H1 (cell line): ENCODE results near the gene VAMP2. TPM values are rescaled to one million over a fixed set of nuclear protein-coding genes. Genes with fewer than 3 reads are reported as not detected.

Source experiments
- CTCF ChIA-PET: fragments of 300-600 bp; sonication (Branson Sonifier 250); formaldehyde crosslinking; loops from one replicate; lab custom pipeline; 2021; ENCODE audit not compliant: partially characterized antibody; lab: Charles Lee
- POLR2A ChIA-PET: fragments of 300-600 bp; sonication (Branson Sonifier 250); formaldehyde crosslinking; loops from one replicate; lab custom pipeline; 2021; ENCODE audit warnings: inconsistent platforms; ENCODE audit not compliant: partially characterized antibody; lab: Charles Lee
- DNase-seq, 2 experiments: peaks; one replicate each; pipeline versions ENCODE4 v3.0.0 to v3.0.0-alpha.2; 2010 to 2022; ENCODE audit warnings: low spot score in 2 of 2, low read depth in 1 of 2, mixed read lengths in 1 of 2
- FAIRE-seq: peaks from 2 replicates; lab custom pipeline; 2011; peaks lifted over from hg19 to GRCh38; lab: Jason Lieb, UNC
- H2AFZ ChIP-seq: 2 replicates; pipeline ENCODE4 v1.8.1; 2012; ENCODE audit warnings: low read length, inconsistent platforms
- H2AK5ac ChIP-seq: 2 replicates; pipeline ENCODE4 v1.6.1; 2013; ENCODE audit warnings: low read depth, low read length
- H2BK120ac ChIP-seq: replicated peaks from 2 replicates; pipeline ENCODE3; 2013; ENCODE audit warnings: low read depth, low read length, inconsistent platforms
- H2BK12ac ChIP-seq: 2 replicates; pipeline ENCODE4 v1.6.1; 2013; ENCODE audit warnings: low read depth, low read length
- H2BK15ac ChIP-seq: 2 replicates; pipeline ENCODE4 v1.6.1; 2013; ENCODE audit warnings: low read length
- H2BK20ac ChIP-seq: 2 replicates; pipeline ENCODE4 v1.6.1; 2013; ENCODE audit warnings: low read length
- H2BK5ac ChIP-seq: 2 replicates; pipeline ENCODE4 v1.6.1; 2013; ENCODE audit warnings: low read depth, low read length
- H3K14ac ChIP-seq: 2 replicates; pipeline ENCODE4 v1.6.1; 2013; ENCODE audit warnings: inconsistent platforms; ENCODE audit not compliant: insufficient read length
- H3K18ac ChIP-seq: 2 replicates; pipeline ENCODE4 v1.6.1; 2013; ENCODE audit warnings: low read length; ENCODE audit errors: extremely low read depth
- H3K23ac ChIP-seq: 2 replicates; pipeline ENCODE4 v1.6.1; 2013; ENCODE audit warnings: inconsistent platforms; ENCODE audit not compliant: insufficient read length
- H3K23me2 ChIP-seq: 2 replicates; pipeline ENCODE4 v1.6.1; 2013; ENCODE audit warnings: low read depth, low read length
- H3K27ac ChIP-seq: 2 replicates; pipeline ENCODE4 v1.6.1; 2011; ENCODE audit warnings: low read depth, low read length, inconsistent platforms
- H3K27me3 ChIP-seq, 4 experiments: replicated peaks in 1 of 4; 1 replicate in 1 of 4; 2 replicates in 3 of 4; pipeline versions ENCODE4 v1.6.1 to v1.8.1; 2011 to 2013; ENCODE audit warnings: low read length in 3 of 4, mild to moderate bottlenecking in 3 of 4, inconsistent platforms in 2 of 4, mixed read lengths in 2 of 4, moderate library complexity in 1 of 4; ENCODE audit not compliant: control insufficient read depth in 3 of 4, insufficient read depth in 3 of 4; ENCODE audit errors: extremely low read depth in 1 of 4
- H3K36me3 ChIP-seq, 4 experiments: 2 replicates each; pipeline versions ENCODE4 v1.6.1 to v1.8.1; 2011 to 2013; ENCODE audit warnings: mild to moderate bottlenecking in 4 of 4, low read length in 3 of 4, moderate library complexity in 2 of 4, control low read depth in 1 of 4, inconsistent platforms in 1 of 4; ENCODE audit not compliant: insufficient read depth in 4 of 4, control insufficient read depth in 2 of 4
- H3K4ac ChIP-seq: replicated peaks from 2 replicates; pipeline ENCODE3; 2013; ENCODE audit warnings: low read length, low read depth, mixed read lengths, inconsistent platforms; ENCODE audit not compliant: insufficient read length
- H3K4me1 ChIP-seq, 4 experiments: replicated peaks in 1 of 4; 1 replicate in 1 of 4; 2 replicates in 3 of 4; pipeline versions ENCODE4 v1.6.1 to v1.8.1; 2011 to 2013; ENCODE audit warnings: low read length in 3 of 4, inconsistent platforms in 2 of 4, mixed read lengths in 1 of 4; ENCODE audit not compliant: insufficient read depth in 4 of 4, control insufficient read depth in 3 of 4
- H3K4me2 ChIP-seq, 2 experiments: 2 replicates each; pipeline versions ENCODE4 v1.6.1 to v1.8.1; 2011 to 2013; ENCODE audit warnings: low read depth in 2 of 2, low read length in 2 of 2, control low read depth in 1 of 2, inconsistent platforms in 1 of 2, mild to moderate bottlenecking in 1 of 2; ENCODE audit not compliant: insufficient read depth in 1 of 2
- H3K4me3 ChIP-seq, 4 experiments: fragments of 200-600, 300-600 bp in 1 of 4; sonication (generic), shearing (Covaris generic), sonication (Bioruptor Twin) in 1 of 4; 2 replicates each; pipeline versions ENCODE4 v1.5.1 to v1.8.1; 2011 to 2016; ENCODE audit warnings: low read length in 4 of 4, low read depth in 3 of 4, control low read depth in 2 of 4, inconsistent platforms in 2 of 4, mild to moderate bottlenecking in 2 of 4, mixed read lengths in 1 of 4, moderate library complexity in 1 of 4; ENCODE audit not compliant: insufficient read depth in 2 of 4; ENCODE audit errors: extremely low read depth in 1 of 4
- H3K56ac ChIP-seq: replicated peaks from 2 replicates; pipeline ENCODE3; 2013; ENCODE audit warnings: low read depth, mild to moderate bottlenecking, mixed read lengths, low read length, inconsistent platforms; ENCODE audit not compliant: insufficient read length
- H3K79me1 ChIP-seq: 2 replicates; pipeline ENCODE4 v1.6.1; 2013; ENCODE audit warnings: low read depth, low read length, control low read depth
- H3K79me2 ChIP-seq, 2 experiments: 2 replicates each; pipeline versions ENCODE4 v1.6.1 to v1.8.1; 2012 to 2013; ENCODE audit warnings: low read length in 2 of 2, mild to moderate bottlenecking in 2 of 2, inconsistent platforms in 1 of 2; ENCODE audit not compliant: insufficient read depth in 2 of 2, control insufficient read depth in 1 of 2
- H3K9ac ChIP-seq, 4 experiments: replicated peaks in 1 of 4; 1 replicate in 1 of 4; 2 replicates in 3 of 4; pipeline versions ENCODE4 v1.6.1 to v1.8.1; 2011 to 2013; ENCODE audit warnings: low read depth in 3 of 4, low read length in 3 of 4, control low read depth in 2 of 4, mild to moderate bottlenecking in 2 of 4, moderate library complexity in 2 of 4, inconsistent platforms in 1 of 4; ENCODE audit errors: extremely low read depth in 1 of 4
- H3K9me3 ChIP-seq, 2 experiments: 2 replicates each; pipeline versions ENCODE4 v1.6.1 to v1.8.1; 2012 to 2013; ENCODE audit warnings: mild to moderate bottlenecking in 2 of 2, moderate library complexity in 2 of 2, control low read depth in 1 of 2, inconsistent platforms in 1 of 2, low read depth in 1 of 2, low read length in 1 of 2, mixed read lengths in 1 of 2; ENCODE audit not compliant: insufficient read depth in 2 of 2
- H4K20me1 ChIP-seq, 2 experiments: replicated peaks in 1 of 2; 2 replicates each; pipeline versions ENCODE3 to v1.8.1; 2011 to 2013; ENCODE audit warnings: inconsistent platforms in 2 of 2, low read length in 2 of 2, mild to moderate bottlenecking in 1 of 2; ENCODE audit not compliant: insufficient read depth in 2 of 2, control insufficient read depth in 1 of 2
- H4K5ac ChIP-seq: 2 replicates; pipeline ENCODE4 v1.6.1; 2013; ENCODE audit warnings: low read length, low read depth, mixed read lengths, inconsistent platforms; ENCODE audit not compliant: insufficient read length
- H4K8ac ChIP-seq: 2 replicates; pipeline ENCODE4 v1.8.0; 2013; ENCODE audit warnings: mild to moderate bottlenecking, moderate library complexity, low read length, inconsistent platforms; ENCODE audit not compliant: insufficient read depth; ENCODE audit errors: extremely low read depth
- H4K91ac ChIP-seq: replicated peaks from 2 replicates; pipeline ENCODE3; 2013; ENCODE audit warnings: low read length, mixed read lengths, inconsistent platforms; ENCODE audit not compliant: insufficient read length
- ATF3 ChIP-seq: IDR thresholded peaks from 2 replicates; pipeline ENCODE4 v1.6.1; 2011; ENCODE audit warnings: low read depth, mild to moderate bottlenecking, low read length; ENCODE audit not compliant: insufficient read depth
- BACH1 ChIP-seq: IDR thresholded peaks from 2 replicates; pipeline ENCODE4 v1.6.1; 2012; ENCODE audit warnings: low read length, improper control_type of control experiment
- CEBPB ChIP-seq: IDR thresholded peaks from 2 replicates; pipeline ENCODE4 v1.6.1; 2012; ENCODE audit warnings: low read depth, low read length
- CREB1 ChIP-seq: IDR thresholded peaks from 2 replicates; pipeline ENCODE4 v1.6.1; 2012; ENCODE audit warnings: inconsistent platforms
- CTCF ChIP-seq, 3 experiments: IDR thresholded peaks; 1 replicate in 2 of 3; 2 replicates in 1 of 3; pipeline versions ENCODE4 v1.5.1 to v1.6.1; 2011; ENCODE audit warnings: low read length in 3 of 3, mild to moderate bottlenecking in 3 of 3, inconsistent platforms in 2 of 3, low read depth in 1 of 3, moderate library complexity in 1 of 3; ENCODE audit not compliant: insufficient read depth in 1 of 3; ENCODE audit errors: control extremely low read depth in 1 of 3
- POLR2AphosphoS5 ChIP-seq: IDR thresholded peaks from 2 replicates; pipeline ENCODE4 v1.6.1; 2011; ENCODE audit warnings: low read depth, low read length
- WGBS, 2 experiments: shearing (Covaris generic) in 1 of 2; methylation state at CpG; one replicate each; pipeline versions ENCODE4 v1.1.6 to v1.1.7; 2013 to 2015; ENCODE audit warnings: low lambda C conversion rate in 2 of 2, mixed read lengths in 2 of 2, inconsistent platforms in 1 of 2, low coverage in 1 of 2, missing lambda C conversion rate in 1 of 2; ENCODE audit not compliant: insufficient replicate concordance in 2 of 2, insufficient coverage in 1 of 2, insufficient read length in 1 of 2; ENCODE audit errors: extremely low coverage in 1 of 2, missing lambda C conversion rate in 1 of 2; 5-methylcytosine and 5-hydroxymethylcytosine counted together
- polyA plus RNA-seq, 7 experiments: library from polyadenylated mRNA; depleted of rRNA in 3 of 7; stranded (reverse) in 5 of 7; unstranded in 2 of 7; fragments of >200 nt in 5 of 7; fragments of 200-250 nt in 2 of 7; gene quantifications; 1 replicate in 5 of 7; 2 replicates in 1 of 7; 4 replicates in 1 of 7; pipeline versions ENCODE4 v1.2.1 to v1.2.3, GENCODE V29; 2011 to 2013; ENCODE audit warnings: missing spikeins in 2 of 7, mixed read lengths in 2 of 7
- total RNA-seq: library from RNA; stranded (reverse); fragmentation: NEBNext Ultra II Directional; extraction: Animal tissue kit (Norgen Biotek cat#: 25700); gene quantifications from 2 replicates; pipeline ENCODE4 v1.2.1, GENCODE V29; 2021

The VAMP2 gene
- total and polyA plus RNA-seq, 2 of the 8 experiments (the other 6 are each of a cell fraction or from before 2014, with no cell fraction given): 19.3 to 20.5 TPM

- H3K27ac ChIP-seq: no peak overlapping the region
- no peak overlapping the region for H3K18ac ChIP-seq
- H4K5ac ChIP-seq: no peak overlapping the region
- no peak overlapping the region for H2BK20ac ChIP-seq
- FAIRE-seq (no peak), DNase-seq (no peak)
- H3K23me2 ChIP-seq: peaks cover 11% of the 10 kb centered on the region
- no peak overlapping the region for H3K23ac ChIP-seq
- H4K8ac ChIP-seq: peak overlapping the region; percentile 83; the same call in 1 of the 2 replicates
- no peak overlapping the region for H3K4me2 ChIP-seq
- CTCF ChIA-PET: interaction anchor here (1.1 to 14.1 kb wide), 2 partner anchors 11 to 14 kb away, joined by 3 to 133 read pairs; partner anchors contain the start of gene VAMP2
- H2BK15ac ChIP-seq: no peak overlapping the region
- H3K9me3 ChIP-seq: no peaks in the 10 kb centered on the region
- H3K79me1 ChIP-seq: peaks cover 7% of the 10 kb centered on the region; the same call in 1 of the 2 replicates
- no peak overlapping the region for H3K56ac ChIP-seq
- no peaks in the 10 kb centered on the region for H3K27me3 ChIP-seq
- H4K91ac ChIP-seq: no peak overlapping the region
- no peak overlapping the region for H2BK120ac ChIP-seq
- no peak overlapping the region for H3K9ac ChIP-seq
- H3K4me3 ChIP-seq: no peak overlapping the region
- no peak overlapping the region for H2BK5ac ChIP-seq
- no peak overlapping the region for H2AK5ac ChIP-seq
- peaks cover 0 to 5% (median 2%) of the 10 kb centered on the region in 4 experiments; a peak in 3 of 7 replicates for H3K4me1 ChIP-seq
- peaks cover 13 to 52% (median 36%) of the 10 kb centered on the region in 4 experiments; a peak in 7 of 8 replicates for H3K36me3 ChIP-seq
- H4K20me1 ChIP-seq: peaks cover 2 to 30% of the 10 kb centered on the region in 2 experiments
- 94% methylated on average over 24 of the region's 26 CpGs; no CpG with 5 or more reads in 1 of the 2 experiments for WGBS, 2 experiments
- H2AFZ ChIP-seq: no peak overlapping the region
- no peak overlapping the region for H2BK12ac ChIP-seq
- peaks cover 0 to 5% of the 10 kb centered on the region in 2 experiments; a peak in 1 of 4 replicates for H3K79me2 ChIP-seq
- POLR2A ChIA-PET: interaction anchor here (1.3 to 6.4 kb wide), 5 partner anchors 8 to 29 kb away, joined by 3 to 62 read pairs (median 21); partner anchors contain the start of gene TMEM107
- no peak overlapping the region for H3K4ac ChIP-seq
- no peak overlapping the region for H3K14ac ChIP-seq
- TF ChIP-seq CEBPB: no peak
- TF ChIP-seq CTCF (IDR thresholded peaks at IDR 0.05; ENCODE audit: control extremely low read depth in 1 of 3, insufficient read depth in 1 of 3, low read depth in 1 of 3, low read length in 3 of 3): no peak
- no peak for TF ChIP-seq CREB1
- no peak for TF ChIP-seq BACH1
- TF ChIP-seq ATF3: no peak
- no peak for TF ChIP-seq POLR2AphosphoS5
Measured at GRCh38 chr17:8147141-8147804, 15.5 kb downstream of the VAMP2 start.
